ENCODE results near the gene SASH1. TPM values are rescaled to one million over a fixed set of nuclear protein-coding genes. Genes with fewer than 3 reads are reported as not detected.

The SASH1 gene
- total RNA-seq, 1 experiment from 2014 or later = 12.3 TPM

- H3K36me3 Mint-ChIP-seq (ENCODE audit: insufficient read depth, unreplicated experiment) = no peaks in the 10 kb centered on the region
- H3K4me1 Mint-ChIP-seq (ENCODE audit: low read depth, unreplicated experiment) = peaks cover 14% of the 10 kb centered on the region
- BruUV-seq (replicated peaks) = no TSS peak
- CTCF ChIA-PET = no interaction called here
- H3K27ac Mint-ChIP-seq (ENCODE audit: unreplicated experiment) = no peak overlapping the region
- DNase-seq = no peak
- no peaks in the 10 kb centered on the region for H3K9me3 Mint-ChIP-seq (ENCODE audit: low read depth, unreplicated experiment)
- no peak overlapping the region for H3K4me3 Mint-ChIP-seq (ENCODE audit: low read depth, unreplicated experiment)
- no peak for TF ChIP-seq CTCF (IDR thresholded peaks at IDR 0.05; ENCODE audit: unreplicated experiment)
- H3K27me3 Mint-ChIP-seq (ENCODE audit: unreplicated experiment) = no peaks in the 10 kb centered on the region
- intact Hi-C loops (cut with micrococcal nuclease; ENCODE audit: unreplicated experiment) = no loop called here
Measured at GRCh38 chr6:148523048-148523447, 180.4 kb downstream of the SASH1 start.

- Mint-ChIP-seq H3K27me3 (ENCODE audit: unreplicated experiment) (no peaks in the 10 kb centered on the region), H3K27ac (ENCODE audit: unreplicated experiment) (no peak overlapping the region), H3K36me3 (ENCODE audit: insufficient read depth, unreplicated experiment) (no peaks in the 10 kb centered on the region), H3K4me3 (ENCODE audit: low read depth, unreplicated experiment) (no peak overlapping the region), H3K4me1 (ENCODE audit: low read depth, unreplicated experiment) (peaks cover 14% of the 10 kb centered on the region), H3K9me3 (ENCODE audit: low read depth, unreplicated experiment) (no peaks in the 10 kb centered on the region)
- intact Hi-C loops (cut with micrococcal nuclease; ENCODE audit: unreplicated experiment) = no loop called here
- CTCF ChIA-PET = no interaction called here
- no peak for TF ChIP-seq CTCF (IDR thresholded peaks at IDR 0.05; ENCODE audit: unreplicated experiment)
- no TSS peak for BruUV-seq (replicated peaks)
- no peak for DNase-seq
Measured at GRCh38 chr6:148523551-148523950, 180.9 kb downstream of the SASH1 start.

GRCh38 chr6:148524471-148524882 is 181.8 kb downstream of the SASH1 start:
- TF ChIP-seq CTCF (IDR thresholded peaks at IDR 0.05; ENCODE audit: unreplicated experiment) = no peak
- CTCF ChIA-PET = interaction anchor here (0.6 kb wide), 1 partner anchor 15 kb away, joined by 3 read pairs; no protein-coding TSS in a partner anchor
- Mint-ChIP-seq H3K27me3 (ENCODE audit: unreplicated experiment) (no peaks in the 10 kb centered on the region), H3K4me3 (ENCODE audit: low read depth, unreplicated experiment) (no peak overlapping the region), H3K27ac (ENCODE audit: unreplicated experiment) (no peak overlapping the region), H3K4me1 (ENCODE audit: low read depth, unreplicated experiment) (peaks cover 14% of the 10 kb centered on the region), H3K36me3 (ENCODE audit: insufficient read depth, unreplicated experiment) (no peaks in the 10 kb centered on the region), H3K9me3 (ENCODE audit: low read depth, unreplicated experiment) (no peaks in the 10 kb centered on the region)
- intact Hi-C loops (cut with micrococcal nuclease; ENCODE audit: unreplicated experiment) = no loop called here
- DNase-seq = no peak
- BruUV-seq (replicated peaks) = no TSS peak

GRCh38 chr6:148524976-148525375 is 182.3 kb downstream of the SASH1 start:
- intact Hi-C loops (cut with micrococcal nuclease; ENCODE audit: unreplicated experiment) = no loop called here
- DNase-seq = no peak
- H3K27ac Mint-ChIP-seq (ENCODE audit: unreplicated experiment) = no peak overlapping the region
- no peak overlapping the region for H3K4me3 Mint-ChIP-seq (ENCODE audit: low read depth, unreplicated experiment)
- CTCF ChIA-PET = no interaction called here
- no peaks in the 10 kb centered on the region for H3K9me3 Mint-ChIP-seq (ENCODE audit: low read depth, unreplicated experiment)
- H3K27me3 Mint-ChIP-seq (ENCODE audit: unreplicated experiment) = no peaks in the 10 kb centered on the region
- no TSS peak for BruUV-seq (replicated peaks)
- no peak for TF ChIP-seq CTCF (IDR thresholded peaks at IDR 0.05; ENCODE audit: unreplicated experiment)
- H3K36me3 Mint-ChIP-seq (ENCODE audit: insufficient read depth, unreplicated experiment) = no peaks in the 10 kb centered on the region
- peaks cover 14% of the 10 kb centered on the region for H3K4me1 Mint-ChIP-seq (ENCODE audit: low read depth, unreplicated experiment)

Data from Calu3 (cell line).